Measurements from ENCODE around the gene RTL1.

The RTL1 gene

DNA sequence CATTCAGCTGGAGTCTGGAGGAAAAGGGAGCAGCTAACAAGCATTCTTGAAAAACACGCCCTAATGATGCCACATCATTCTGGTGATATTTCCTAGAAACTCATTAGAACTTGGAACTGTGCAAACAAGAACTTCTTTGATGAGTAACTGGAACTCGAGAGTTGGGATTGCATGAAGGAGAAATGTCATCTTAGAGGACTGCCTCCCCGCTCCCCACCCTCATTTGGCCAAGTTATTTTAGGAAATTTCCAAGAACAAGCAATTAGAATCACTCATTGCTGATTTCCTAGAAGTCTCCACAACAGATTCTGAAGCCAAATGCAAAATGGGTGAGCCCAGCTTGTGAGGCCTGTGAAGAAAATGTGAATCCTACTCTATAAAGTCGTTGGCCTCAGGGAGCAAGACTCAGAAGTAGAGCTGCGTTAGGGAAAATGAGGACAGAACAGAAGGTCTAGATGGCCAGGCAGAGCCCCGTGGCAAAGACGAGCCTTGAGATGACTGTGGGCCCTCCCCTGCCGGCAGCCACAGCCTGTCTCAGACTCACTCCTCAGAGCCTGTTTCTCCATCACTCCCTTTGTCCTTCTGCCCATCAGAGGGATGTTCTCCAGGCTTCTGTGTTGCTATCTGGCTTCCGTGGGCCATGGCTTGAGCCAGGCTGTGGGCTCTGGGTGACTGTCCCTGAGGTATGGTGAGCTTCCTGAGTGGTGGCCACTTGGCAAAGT lies 38.4 kb downstream of the RTL1 start:
- DNase-seq = no peak

DNA sequence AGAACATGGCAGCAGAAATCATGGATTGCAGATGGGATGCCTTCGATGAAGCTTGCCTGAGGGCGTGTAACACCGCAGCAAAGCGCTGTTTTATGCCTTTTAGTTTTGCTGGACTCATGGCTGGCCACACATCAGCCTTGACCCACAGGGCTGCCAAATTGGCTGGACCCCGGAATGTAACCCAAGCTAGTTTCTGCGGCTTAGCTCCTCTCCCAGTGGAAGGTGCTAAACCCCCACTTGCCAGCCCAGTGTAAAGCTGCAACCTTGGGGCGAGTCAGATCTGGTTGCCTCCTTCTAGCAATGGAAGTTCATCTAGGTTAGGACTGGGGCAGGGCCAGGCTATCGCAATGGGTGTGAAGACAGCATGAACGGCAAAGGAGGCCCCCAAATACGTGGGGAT lies 39.3 kb downstream of the RTL1 start:
- no peak for DNase-seq

DNA sequence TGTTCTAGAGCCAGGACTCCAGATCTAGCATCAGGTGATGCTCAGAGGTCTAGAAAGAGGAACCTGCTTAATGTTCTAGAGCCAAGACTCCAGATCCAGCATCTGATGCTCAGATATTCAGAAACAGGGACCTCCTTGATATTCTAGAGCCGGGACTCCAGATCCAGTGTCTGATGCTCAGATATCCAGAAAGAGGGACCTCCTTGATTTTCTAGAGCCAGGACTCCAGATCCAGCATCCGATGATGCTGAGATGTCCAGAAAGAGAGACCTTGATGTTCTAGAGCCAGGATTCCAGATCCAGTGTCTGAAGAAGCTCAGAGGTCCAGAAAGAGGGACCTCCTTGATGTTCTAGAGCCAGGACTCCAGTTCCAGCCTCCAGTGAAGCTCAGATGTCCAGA lies 40.7 kb downstream of the RTL1 start:
- DNase-seq = no peak

DNA sequence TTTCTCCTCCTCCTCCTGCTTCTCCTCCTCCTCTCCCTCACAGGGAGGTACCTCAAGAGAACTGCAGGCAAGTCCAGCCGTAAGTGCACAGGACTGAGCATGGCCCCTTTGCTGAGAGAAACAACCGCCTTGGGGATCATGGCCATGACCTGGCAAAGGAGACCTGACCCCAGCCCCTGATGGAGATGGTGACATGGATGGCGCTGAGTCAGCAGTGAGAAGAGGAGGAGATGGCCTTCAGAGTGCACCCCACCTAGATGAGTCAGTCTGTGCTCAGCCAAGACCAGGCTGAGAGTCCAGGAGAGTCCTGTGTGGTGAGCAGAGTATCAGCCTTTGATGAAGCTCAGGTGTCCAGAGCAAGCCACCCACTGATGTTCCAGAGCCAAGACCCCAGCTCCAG lies 41.2 kb downstream of the RTL1 start:
- DNase-seq = no peak

DNA sequence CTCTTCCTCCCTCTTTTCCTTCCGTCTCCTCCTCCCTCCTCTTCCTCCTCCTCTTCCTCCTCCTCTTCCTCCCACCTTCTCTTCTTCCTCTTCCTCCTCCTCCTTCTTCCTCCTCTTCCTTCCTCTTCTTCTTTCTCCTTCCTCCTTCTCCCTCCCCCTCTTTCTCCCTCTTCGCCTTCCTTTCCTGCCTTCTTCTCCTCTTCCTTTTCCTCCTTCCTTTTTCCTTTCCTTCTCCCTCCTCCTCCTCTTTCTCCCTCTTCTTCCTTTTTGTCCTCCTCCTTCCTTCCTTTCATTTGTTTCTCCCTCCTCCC lies 41.6 kb downstream of the RTL1 start:
- DNase-seq = no peak

DNA sequence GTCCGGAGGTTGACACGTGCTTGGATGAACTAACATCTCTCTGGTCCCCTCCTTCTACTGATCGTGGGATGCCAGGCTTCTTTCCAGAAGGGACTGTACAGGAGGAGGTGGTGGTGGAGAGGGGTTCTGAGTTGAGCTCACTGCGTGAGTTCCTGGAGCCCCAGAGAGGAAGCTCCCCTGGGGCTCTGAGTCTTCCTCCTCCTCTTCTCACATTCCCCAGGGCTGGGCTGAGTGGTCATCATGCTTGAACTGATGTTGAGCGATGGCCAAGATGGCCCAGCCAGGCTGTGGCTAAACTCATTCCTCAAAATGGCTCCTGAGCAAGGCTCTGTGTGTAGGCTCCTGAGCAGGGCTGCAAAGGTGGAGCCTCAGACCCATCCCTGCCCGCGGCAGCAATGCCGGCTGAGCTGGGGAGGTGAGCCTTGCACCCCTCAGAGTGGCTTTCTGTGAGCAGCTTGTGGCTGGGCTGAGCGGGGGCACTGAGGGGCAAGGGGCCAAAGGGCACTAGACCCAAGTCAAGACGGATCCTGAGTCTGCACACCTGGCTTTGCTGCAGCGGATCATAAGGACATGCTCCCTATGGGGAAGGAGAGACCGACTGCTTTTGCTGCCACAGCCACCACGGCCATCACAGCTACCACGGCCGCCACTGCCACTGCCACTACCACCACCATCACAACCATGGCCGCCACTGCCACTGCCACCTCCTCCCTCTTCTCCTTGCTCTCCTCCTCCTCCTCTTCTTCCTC lies 42.2 kb downstream of the RTL1 start:
- DNase-seq = no peak

DNA sequence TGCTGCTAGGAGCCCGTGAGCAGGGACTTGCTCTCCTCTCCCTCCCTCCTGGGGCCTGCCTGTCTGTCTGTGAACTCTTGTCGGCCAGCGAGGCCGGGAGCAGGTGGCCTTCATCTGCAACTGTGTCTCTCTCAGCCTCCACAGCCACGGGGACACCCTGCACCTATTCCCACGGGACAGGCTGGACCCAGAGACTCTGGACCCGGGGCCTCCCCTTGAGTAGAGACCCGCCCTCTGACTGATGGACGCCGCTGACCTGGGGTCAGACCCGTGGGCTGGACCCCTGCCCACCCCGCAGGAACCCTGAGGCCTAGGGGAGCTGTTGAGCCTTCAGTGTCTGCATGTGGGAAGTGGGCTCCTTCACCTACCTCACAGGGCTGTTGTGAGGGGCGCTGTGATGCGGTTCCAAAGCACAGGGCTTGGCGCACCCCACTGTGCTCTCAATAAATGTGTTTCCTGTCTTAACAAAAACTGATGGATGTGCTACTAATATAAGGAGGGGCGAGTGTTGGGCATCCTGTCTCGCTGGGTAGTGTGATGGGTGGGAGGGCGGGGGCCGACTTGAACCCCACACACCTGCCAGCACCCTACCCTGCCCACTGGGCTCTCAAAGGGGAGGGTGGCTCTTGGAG lies 42.9 kb downstream of the RTL1 start:
- no peak for DNase-seq

DNA sequence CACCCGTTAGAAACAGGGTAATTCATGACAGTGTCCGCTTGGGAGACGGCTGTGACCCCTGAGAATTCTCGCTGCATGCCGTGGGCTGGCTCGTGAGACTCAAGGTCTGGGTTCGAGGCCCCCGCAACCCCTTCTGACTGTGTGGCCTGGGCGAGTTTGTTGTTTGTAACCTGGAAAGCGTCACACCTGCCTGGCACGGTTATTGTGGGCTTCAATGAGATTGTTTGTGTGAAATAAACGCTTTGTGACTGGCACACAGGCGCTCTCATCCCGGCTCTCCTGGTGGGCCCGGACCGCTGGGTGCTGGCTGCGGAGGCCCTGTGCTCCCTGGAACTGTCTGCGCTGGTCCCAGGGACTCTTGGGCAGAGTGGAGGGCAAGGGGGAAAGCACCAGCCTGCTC lies 43.7 kb downstream of the RTL1 start:
- no peak for DNase-seq

DNA sequence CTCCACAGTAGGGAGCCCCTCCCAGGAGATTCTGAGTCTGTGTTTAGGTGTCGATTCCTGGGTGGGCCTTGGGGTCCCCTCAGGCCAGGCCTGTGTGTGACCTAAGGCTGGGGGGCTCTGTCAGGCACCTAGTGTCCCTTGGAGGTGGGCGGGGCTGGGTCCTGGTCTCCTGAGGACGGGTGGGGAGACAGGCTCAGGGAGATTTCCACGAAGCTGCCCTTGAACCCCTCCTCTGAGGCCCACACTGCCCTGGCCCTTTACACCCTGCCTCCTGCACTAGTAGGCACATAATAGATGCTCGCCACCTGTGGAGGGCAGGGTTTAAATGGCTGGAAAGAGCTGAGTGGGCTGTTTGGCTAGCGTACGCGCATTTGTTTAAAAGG lies 44.7 kb downstream of the RTL1 start:
- DNase-seq = no peak

DNA sequence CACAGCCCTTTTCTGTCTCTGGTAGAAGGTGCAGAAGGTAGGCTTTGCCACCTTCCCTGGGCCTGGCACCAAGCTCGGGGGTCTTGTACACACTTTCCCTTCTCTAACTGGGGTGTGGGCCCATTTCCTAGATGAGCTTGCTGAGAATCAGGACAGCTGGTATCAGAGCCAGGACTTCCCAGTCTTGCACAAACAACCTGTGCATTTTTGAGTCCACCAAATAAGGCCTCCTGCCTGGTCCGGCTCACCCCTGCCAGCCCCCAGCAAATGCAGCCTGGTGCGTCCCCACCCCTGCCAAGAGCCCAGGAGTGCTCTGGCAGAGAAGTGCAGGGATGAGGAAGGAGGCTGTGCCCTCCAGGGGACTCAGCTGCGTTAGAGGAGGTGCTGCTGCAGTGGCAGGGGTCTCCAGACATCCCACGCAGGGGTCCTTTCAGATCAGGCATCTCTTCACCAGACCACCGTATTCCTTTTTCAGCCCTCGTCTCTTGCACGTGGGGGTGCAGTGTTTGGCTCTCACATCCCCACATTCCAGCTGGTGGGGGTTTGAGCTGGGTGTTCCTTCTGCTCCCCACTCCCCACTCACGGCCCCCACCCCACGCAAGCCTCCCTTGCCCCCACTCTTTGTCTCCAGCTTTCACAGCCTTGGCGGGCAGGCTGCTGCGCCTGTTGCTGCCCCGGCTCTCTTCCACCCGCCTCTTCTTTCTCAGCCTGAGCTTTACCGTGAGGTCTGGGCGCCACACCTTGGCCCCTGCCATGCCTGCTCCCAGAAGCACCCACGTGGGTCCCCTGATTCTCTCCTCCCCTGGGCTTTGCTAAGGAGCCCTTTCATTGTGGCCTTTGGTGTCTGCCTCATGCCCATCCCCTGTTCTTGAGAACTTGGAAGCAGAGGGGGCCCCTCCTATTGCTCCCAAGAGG lies 45.3 kb downstream of the RTL1 start:
- DNase-seq = no peak

DNA sequence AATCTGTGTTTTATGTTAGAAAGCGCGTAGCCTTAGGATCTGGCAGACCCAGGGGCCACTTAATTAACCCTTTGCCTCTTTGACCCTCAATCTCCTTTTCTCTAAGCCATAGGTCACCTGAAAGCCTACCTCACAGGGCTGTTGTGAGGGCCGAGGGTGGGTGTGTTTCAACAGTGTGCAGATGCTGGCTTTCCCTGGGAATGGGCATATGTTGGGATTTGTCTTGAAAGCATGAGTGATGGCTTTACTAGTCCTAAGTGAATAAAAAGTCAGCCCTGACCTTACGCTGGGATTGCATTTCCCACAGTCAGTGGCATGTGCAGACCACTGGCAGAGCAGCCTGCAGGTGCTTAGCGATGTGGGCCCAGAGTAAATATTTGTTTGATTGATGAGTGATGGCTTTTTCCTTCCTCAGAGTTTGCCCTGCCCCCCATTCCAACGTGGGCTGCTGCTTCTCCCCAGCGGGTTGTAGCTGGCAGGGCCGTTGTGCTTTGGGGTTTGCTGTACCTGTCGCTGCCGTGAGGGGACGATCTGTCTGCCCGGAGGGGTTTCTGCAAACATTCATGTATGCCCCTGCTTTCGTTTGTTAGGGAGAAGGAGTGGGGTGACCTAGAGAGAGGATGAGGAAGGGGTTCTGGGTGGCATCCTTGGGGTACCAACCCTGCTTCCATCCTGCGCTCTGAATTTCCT lies 46.1 kb downstream of the RTL1 start:
- no peak for DNase-seq

DNA sequence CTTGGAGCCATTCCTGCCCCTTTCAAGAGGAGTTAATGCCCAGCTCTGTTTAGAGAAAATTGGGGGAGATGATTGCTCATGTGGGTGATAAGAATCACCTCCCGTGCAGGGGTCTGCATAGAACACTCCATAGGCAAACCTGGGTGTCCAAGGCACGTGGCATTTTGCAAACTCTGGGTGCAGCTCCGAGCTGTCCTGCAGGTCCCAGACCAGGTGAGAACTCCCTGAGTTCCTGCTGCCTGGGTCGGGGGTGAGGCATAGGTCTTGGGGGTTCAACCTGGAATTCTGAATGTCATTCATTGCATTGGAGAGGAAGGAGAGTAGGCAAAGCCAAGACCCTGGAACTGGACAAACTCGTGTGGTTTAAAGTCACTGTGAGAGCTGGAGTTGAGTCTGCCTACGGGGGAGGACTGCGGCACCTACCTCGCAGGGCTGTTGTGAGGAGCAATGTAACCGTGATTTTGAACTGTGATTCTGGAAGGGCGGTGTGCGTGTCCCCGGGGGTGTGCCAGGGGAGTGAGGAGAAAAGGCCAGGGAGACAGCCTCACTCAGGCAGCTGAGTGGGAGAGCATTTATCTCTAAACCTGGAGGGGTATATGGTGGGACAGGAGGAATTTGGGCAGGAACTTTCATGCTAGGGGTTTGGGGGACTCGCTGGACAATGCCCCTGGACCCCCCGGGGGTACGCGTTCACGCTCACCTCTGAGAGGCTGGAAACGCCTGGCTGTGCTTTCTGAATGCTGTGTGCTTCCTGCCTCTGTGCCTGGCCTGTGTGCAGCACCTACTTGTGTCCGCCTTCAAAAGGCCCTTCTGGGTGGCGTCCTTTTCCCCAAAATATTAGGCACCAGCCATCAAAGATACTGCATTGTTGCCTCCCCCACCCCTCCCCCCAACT lies 47.2 kb downstream of the RTL1 start:
- DNase-seq = no peak

DNA sequence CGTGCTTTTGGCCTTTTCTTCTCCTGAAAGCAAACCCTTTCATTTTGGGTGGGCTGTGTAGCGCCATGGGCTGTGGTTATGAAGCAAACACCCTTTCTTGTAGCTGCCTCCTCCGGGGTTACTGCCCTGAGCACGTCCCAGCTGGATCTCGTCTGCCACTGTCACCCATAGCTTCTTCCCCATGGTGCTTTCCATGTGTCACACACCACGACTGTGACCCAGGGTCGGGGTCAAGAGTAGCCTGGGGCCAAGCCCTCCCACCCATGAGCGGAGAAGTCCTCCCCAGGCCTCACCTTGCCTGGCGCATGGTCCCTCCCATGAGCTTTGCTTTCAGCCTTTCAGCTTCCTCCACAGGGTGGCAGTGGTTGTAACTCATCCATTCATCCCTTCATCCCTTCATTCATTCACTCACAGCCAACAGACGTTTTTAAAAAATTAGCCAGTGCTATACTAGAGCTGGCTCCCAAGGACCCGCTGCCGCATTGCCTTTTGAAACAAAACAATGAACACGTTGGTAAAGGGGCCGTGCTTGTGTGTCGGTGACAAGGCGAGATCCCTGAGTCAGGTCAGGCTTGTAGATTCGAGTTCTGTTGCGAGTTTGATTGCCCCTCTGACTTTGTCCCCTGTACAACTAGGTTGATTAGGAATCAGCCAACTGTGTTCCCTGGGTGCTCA lies 48.1 kb downstream of the RTL1 start:
- no peak for DNase-seq

DNA sequence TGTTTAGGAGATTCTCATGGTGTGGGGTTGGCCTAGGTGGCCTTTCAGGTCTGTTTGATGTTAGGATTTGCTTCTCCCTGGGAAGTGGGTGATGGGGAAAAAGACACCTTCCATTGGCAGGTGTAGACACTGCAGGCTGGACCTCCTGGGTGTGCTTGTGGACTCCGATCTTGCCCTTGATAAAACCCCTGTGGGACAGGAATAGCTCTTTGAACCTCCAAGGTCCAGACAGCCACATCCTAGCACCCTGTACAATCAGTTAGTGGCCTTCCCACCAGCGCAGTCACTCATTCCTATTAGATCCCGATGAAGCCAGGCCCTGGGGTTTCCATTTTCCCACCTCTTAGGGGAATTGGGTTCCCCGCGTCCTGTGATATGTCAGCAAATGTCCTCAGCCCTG lies 49.1 kb downstream of the RTL1 start:
- no peak for DNase-seq

DNA sequence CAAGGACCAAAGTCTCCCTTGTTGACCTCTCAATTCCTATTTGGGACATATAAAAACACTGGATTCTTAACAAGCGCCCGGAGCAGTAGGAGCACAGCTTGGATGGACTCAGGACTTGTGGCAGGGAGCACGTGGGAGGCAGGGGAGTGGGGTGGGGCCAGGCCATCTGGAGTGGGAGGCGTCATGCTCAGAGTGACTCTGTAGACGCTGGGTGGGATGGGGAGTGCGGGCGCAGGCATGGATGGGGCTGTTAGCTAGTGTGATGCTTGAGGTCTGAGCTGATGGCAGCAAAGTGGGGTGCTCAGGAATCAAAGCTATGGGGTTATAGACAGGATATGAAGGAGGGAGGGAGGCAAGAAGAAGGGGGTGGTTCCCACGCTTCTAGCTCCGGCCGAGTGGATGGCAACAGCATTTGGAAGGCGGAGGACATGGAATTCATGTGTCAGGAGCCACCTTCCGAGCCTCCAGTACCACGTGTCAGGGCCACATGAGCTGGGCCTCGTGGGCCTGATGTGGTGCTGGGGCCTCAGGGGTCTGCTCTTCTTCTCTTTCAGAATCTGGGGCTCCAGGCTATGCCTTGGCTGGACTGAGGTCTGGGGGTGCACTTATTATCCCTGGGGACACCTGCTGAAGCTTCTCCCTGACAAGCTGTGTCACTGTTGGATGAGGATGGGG lies 51.4 kb downstream of the RTL1 start:
- DNase-seq = no peak

DNA sequence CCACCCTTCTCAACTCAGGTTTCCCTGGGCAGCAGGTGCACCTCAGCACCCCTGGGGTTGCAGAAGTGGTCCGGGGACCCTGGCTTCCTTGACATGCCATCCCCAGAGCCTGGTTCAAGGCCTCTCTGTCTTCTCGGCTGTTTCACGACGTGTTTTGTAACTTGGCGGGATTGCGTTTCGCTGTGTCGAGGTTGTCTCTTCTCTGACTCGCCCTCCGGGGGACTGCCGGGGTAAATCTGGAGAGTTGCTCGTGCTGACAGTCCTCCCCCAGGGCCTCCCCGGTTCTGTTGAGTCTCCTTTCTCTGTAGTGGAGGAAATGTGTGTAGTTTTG lies 52.0 kb downstream of the RTL1 start:
- DNase-seq = no peak

DNA sequence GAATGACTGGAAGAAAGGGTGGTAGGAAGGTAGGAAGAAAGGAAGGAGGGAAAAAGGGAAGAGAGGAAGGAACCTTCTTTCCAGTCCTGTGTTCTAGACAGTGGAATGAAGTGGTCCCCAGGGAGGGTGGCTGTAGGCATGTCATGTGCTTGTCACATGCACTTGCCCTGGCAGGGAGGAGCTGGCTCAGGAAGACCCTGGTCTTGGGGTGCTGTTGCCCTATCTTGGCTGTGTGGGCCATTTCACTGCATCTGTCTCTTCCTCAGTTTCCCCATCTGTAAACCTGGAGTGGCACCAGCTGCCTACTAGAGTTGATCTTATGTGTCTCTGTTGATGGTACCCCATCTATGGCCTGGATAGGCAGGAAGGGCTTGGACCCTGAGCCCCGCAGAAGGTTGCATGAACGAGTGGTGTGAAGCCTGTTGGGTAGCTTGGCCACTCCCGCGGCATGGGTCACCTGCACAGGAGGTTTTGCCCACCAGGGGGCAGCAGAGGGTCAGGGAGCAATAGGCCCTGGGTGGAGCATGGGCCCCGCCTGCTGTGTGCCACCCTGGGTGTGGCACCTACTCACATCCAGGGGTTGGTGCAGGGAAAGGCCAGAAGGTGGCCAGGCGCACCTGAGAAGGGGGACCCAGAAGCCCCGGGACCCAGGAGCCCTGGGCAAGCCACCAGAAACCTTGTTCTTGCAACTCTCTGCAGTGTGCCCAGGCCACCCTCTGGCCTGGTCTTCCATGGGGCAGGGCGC lies 52.5 kb downstream of the RTL1 start:
- DNase-seq = no peak

DNA sequence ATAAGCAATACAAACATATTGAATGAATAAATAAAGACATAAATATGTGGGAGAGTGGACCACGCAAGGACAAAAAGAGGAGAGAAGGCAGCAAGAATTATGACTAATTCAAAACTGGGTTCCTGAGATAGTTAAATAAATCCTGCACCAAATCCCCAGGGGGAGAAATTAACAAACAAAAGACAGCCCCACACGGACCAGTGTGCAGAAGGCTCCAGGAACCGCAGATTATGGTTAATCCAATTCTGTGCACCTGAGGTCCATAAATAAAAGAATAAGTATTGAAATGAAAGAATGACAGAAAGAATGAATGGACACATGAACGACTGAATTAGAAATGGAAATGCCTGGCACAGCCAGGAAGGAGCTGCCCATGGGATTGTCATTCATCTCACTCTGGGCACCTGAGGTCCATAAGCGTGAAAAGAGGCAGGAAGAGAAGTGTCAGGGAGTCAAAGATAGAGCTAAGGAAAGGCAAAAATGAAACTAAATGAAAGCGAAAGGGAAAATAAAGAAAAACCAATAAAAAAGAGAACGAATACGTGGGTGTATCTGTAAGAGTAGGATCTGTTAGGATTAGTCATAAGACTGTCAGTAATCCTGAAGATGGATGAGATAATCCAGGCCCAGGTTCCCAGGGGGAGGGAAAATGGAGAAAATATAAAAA lies 54.3 kb downstream of the RTL1 start:
- no peak for DNase-seq

DNA sequence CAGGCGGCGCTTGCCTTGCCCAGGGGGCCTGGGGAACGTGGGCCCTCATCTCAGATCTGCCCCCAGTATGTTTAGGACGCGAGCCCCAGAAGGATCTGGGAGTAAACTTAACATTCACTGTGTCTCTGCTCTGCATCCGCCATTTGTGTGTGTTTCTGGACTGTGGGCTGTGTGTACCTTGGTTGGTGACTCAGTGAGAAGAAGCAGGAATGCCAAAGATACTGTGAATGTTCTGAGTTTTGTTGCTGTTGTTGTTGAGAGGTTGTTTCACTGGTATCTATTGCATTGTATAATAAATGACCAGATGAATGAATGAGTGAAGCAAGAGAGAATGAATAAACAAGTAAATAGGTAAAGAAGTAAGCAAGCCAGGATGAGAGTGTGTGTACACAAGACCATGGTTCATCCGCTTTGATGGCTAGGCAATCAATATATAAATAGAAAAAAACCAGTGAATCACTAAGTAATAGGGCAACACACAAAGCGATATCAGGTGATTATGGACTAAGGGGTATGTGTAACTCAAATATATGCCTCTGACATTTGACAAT lies 57.1 kb downstream of the RTL1 start:
- no peak for DNase-seq

All from DMS79 treated with DMSO at 0.1 percent for 48 hours (cell line).